ENCODE results near the gene NSUN6.

The NSUN6 gene

DNA sequence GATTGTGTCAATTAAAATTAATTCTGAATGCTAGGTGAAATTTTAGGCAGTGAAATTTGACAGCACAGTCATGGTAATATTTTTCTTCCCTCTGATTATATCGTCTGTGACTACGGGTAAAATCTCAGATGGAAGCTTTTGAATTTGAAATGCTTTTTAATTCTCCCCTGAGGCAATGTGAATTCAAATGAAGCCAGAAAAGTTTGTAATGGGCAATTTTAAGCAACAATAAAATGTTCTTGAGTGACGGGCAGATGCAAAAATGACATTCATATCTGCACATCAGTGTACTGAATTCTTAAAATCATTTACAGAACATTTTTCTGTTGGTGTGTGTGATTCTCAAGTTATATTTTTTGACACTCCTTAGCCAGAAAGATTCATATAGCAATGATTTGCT, 134.5 kb downstream of the NSUN6 start:
- Histone ChIP-seq H3K36me3 (ENCODE audit: control insufficient read depth, insufficient read depth, low read length) (no peaks in the 10 kb centered on the region), H3K4me1 (ENCODE audit: control insufficient read depth, insufficient read depth, low read length, poor library complexity, severe bottlenecking) (no peaks in the 10 kb centered on the region), H3K4me3 (ENCODE audit: insufficient read depth, low read depth, low read length, poor library complexity, severe bottlenecking) (no peak overlapping the region), H3K27ac (ENCODE audit: insufficient read depth, low read length, poor library complexity, severe bottlenecking) (no peak overlapping the region), H3K9me3 (ENCODE audit: control insufficient read depth, low read length) (no peaks in the 10 kb centered on the region), H3K27me3 (replicated peaks; ENCODE audit: control insufficient read depth, insufficient read depth, low read length, poor library complexity, severe bottlenecking) (no peaks in the 10 kb centered on the region)
- DNase-seq, result no peak

DNA sequence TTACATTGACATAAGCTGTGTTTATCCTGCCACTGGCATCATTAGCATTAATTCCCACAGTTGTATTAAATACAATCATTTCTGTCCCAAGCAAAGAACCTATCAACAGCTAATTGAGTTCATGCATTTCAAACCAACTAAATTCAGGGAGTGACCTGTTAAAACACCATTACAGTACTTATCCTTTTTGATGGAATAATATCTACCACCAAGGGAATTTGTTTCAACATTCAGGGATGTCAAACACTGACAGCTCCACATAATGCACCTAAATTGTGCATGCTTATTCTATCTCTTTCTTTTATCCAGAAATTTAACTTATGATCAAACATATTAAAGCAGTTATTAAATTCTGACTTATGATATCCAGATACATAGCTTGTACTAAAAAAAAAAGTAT, 136.8 kb downstream of the NSUN6 start:
- no peaks in the 10 kb centered on the region for H3K9me3 ChIP-seq (ENCODE audit: control insufficient read depth, low read length)
- DNase-seq, result no peak
- H3K4me1 ChIP-seq (ENCODE audit: control insufficient read depth, insufficient read depth, low read length, poor library complexity, severe bottlenecking), result no peaks in the 10 kb centered on the region
- no peaks in the 10 kb centered on the region for H3K27me3 ChIP-seq (replicated peaks; ENCODE audit: control insufficient read depth, insufficient read depth, low read length, poor library complexity, severe bottlenecking)
- no peak overlapping the region for H3K4me3 ChIP-seq (ENCODE audit: insufficient read depth, low read depth, low read length, poor library complexity, severe bottlenecking)
- H3K36me3 ChIP-seq (ENCODE audit: control insufficient read depth, insufficient read depth, low read length), result no peaks in the 10 kb centered on the region
- no peak overlapping the region for H3K27ac ChIP-seq (ENCODE audit: insufficient read depth, low read length, poor library complexity, severe bottlenecking)

DNA sequence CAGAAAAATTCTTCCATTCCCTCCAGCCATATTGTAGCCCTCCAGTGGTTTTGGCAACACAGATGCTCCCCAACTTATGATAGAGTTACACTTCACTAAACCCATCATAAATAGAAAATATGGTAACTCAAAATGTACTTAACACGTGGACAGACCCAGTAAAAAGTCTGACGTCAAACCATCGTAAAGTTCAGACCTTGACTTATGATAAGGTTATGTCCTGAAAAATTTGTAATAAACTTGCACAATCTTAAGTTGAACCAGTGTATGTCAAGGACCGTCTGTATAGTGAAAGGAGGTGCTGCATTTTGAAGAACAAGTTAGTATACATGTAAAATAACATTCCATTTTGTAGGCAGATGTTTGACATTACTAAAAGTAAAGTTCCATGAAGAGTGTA, 142.8 kb downstream of the NSUN6 start:
- Histone ChIP-seq H3K27me3 (replicated peaks; ENCODE audit: control insufficient read depth, insufficient read depth, low read length, poor library complexity, severe bottlenecking) (no peaks in the 10 kb centered on the region), H3K4me1 (ENCODE audit: control insufficient read depth, insufficient read depth, low read length, poor library complexity, severe bottlenecking) (no peaks in the 10 kb centered on the region), H3K9me3 (ENCODE audit: control insufficient read depth, low read length) (no peaks in the 10 kb centered on the region), H3K27ac (ENCODE audit: insufficient read depth, low read length, poor library complexity, severe bottlenecking) (no peak overlapping the region), H3K36me3 (ENCODE audit: control insufficient read depth, insufficient read depth, low read length) (no peaks in the 10 kb centered on the region), H3K4me3 (ENCODE audit: insufficient read depth, low read depth, low read length, poor library complexity, severe bottlenecking) (no peak overlapping the region)
- DNase-seq, result no peak

GRCh38 chr10:18505456-18506118, 145.8 kb downstream of the NSUN6 start:
- H3K36me3 ChIP-seq (ENCODE audit: control insufficient read depth, insufficient read depth, low read length), result no peaks in the 10 kb centered on the region
- no peaks in the 10 kb centered on the region for H3K9me3 ChIP-seq (ENCODE audit: control insufficient read depth, low read length)
- no peaks in the 10 kb centered on the region for H3K27me3 ChIP-seq (replicated peaks; ENCODE audit: control insufficient read depth, insufficient read depth, low read length, poor library complexity, severe bottlenecking)
- H3K4me1 ChIP-seq (ENCODE audit: control insufficient read depth, insufficient read depth, low read length, poor library complexity, severe bottlenecking), result no peaks in the 10 kb centered on the region
- no peak overlapping the region for H3K27ac ChIP-seq (ENCODE audit: insufficient read depth, low read length, poor library complexity, severe bottlenecking)
- DNase-seq, result no peak
- H3K4me3 ChIP-seq (ENCODE audit: insufficient read depth, low read depth, low read length, poor library complexity, severe bottlenecking), result no peak overlapping the region

DNA sequence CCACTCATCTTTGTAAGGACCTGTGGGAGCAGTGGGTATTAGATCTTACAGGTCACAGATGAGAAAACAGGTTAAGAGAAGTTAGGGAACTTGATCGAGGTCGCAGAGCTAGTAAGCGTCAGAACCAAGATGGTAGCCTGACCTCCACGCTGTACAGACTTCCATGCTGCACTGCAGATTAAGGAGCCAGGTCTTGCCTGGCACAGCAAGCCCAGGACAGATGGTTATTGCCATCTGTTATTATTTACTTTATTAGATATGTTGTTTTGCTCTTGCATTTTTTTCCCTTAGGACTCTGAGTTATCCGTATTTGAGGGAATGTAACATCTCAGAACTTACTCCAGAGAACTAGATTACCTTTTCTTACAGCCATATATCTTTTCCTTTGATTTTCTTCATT, 147.2 kb downstream of the NSUN6 start:
- no peaks in the 10 kb centered on the region for H3K9me3 ChIP-seq (ENCODE audit: control insufficient read depth, low read length)
- H3K27ac ChIP-seq (ENCODE audit: insufficient read depth, low read length, poor library complexity, severe bottlenecking), result no peak overlapping the region
- no peaks in the 10 kb centered on the region for H3K4me1 ChIP-seq (ENCODE audit: control insufficient read depth, insufficient read depth, low read length, poor library complexity, severe bottlenecking)
- H3K27me3 ChIP-seq (replicated peaks; ENCODE audit: control insufficient read depth, insufficient read depth, low read length, poor library complexity, severe bottlenecking), result no peaks in the 10 kb centered on the region
- no peak overlapping the region for H3K4me3 ChIP-seq (ENCODE audit: insufficient read depth, low read depth, low read length, poor library complexity, severe bottlenecking)
- no peaks in the 10 kb centered on the region for H3K36me3 ChIP-seq (ENCODE audit: control insufficient read depth, insufficient read depth, low read length)
- no peak for DNase-seq

DNA sequence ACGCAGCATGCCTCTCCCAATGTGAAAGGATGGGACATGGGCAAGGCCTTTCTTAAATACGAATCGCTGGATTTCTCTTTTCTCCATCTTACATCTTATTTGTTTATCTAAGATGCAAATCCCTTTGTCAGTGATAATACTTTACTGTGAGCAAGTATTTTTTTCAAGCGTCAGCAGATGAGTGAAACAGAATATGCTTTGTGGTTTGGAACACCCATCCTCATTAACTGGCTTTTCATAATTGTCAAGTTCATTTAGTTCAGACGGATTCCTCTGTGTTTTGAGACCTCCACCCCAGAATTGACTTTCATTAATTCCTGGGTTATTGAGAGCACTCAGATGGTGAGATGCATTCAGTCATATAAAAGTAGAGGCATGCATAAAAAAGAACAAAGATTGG, 149.8 kb downstream of the NSUN6 start:
- Histone ChIP-seq H3K4me1 (ENCODE audit: control insufficient read depth, insufficient read depth, low read length, poor library complexity, severe bottlenecking) (no peaks in the 10 kb centered on the region), H3K4me3 (ENCODE audit: insufficient read depth, low read depth, low read length, poor library complexity, severe bottlenecking) (no peak overlapping the region), H3K27me3 (replicated peaks; ENCODE audit: control insufficient read depth, insufficient read depth, low read length, poor library complexity, severe bottlenecking) (no peaks in the 10 kb centered on the region), H3K9me3 (ENCODE audit: control insufficient read depth, low read length) (no peaks in the 10 kb centered on the region), H3K27ac (ENCODE audit: insufficient read depth, low read length, poor library complexity, severe bottlenecking) (no peak overlapping the region), H3K36me3 (ENCODE audit: control insufficient read depth, insufficient read depth, low read length) (no peaks in the 10 kb centered on the region)
- no peak for DNase-seq

GRCh38 chr10:18501198-18501597, 150.2 kb downstream of the NSUN6 start:
- no peak overlapping the region for H3K4me3 ChIP-seq (ENCODE audit: insufficient read depth, low read depth, low read length, poor library complexity, severe bottlenecking)
- no peak for DNase-seq
- H3K36me3 ChIP-seq (ENCODE audit: control insufficient read depth, insufficient read depth, low read length), result no peaks in the 10 kb centered on the region
- H3K9me3 ChIP-seq (ENCODE audit: control insufficient read depth, low read length), result no peaks in the 10 kb centered on the region
- H3K27ac ChIP-seq (ENCODE audit: insufficient read depth, low read length, poor library complexity, severe bottlenecking), result no peak overlapping the region
- no peaks in the 10 kb centered on the region for H3K27me3 ChIP-seq (replicated peaks; ENCODE audit: control insufficient read depth, insufficient read depth, low read length, poor library complexity, severe bottlenecking)
- no peaks in the 10 kb centered on the region for H3K4me1 ChIP-seq (ENCODE audit: control insufficient read depth, insufficient read depth, low read length, poor library complexity, severe bottlenecking)

GRCh38 chr10:18500576-18500975, 150.8 kb downstream of the NSUN6 start:
- Histone ChIP-seq H3K9me3 (ENCODE audit: control insufficient read depth, low read length) (no peaks in the 10 kb centered on the region), H3K27ac (ENCODE audit: insufficient read depth, low read length, poor library complexity, severe bottlenecking) (no peak overlapping the region), H3K4me1 (ENCODE audit: control insufficient read depth, insufficient read depth, low read length, poor library complexity, severe bottlenecking) (no peaks in the 10 kb centered on the region), H3K36me3 (ENCODE audit: control insufficient read depth, insufficient read depth, low read length) (no peaks in the 10 kb centered on the region), H3K27me3 (replicated peaks; ENCODE audit: control insufficient read depth, insufficient read depth, low read length, poor library complexity, severe bottlenecking) (no peaks in the 10 kb centered on the region), H3K4me3 (ENCODE audit: insufficient read depth, low read depth, low read length, poor library complexity, severe bottlenecking) (no peak overlapping the region)
- DNase-seq, result no peak

DNA sequence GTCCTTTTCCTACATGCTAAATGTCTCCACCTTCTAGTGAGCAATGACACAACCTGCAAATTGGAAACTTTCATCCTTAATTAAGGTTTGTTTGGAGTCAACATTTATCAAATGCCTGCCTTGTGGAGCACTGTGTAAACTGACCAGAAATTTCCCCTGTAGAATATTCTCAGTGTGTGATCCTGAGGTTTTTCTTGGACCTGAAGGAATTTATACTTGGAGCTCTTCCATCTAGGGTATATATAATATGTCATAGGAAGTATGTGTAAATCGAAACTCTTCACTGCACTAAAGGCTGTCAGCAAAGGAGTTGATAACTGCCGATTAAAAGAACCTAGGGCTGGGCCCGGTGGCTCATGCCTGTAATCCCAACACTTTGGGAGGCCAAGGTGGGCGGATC, 152.4 kb downstream of the NSUN6 start:
- no peaks in the 10 kb centered on the region for H3K4me1 ChIP-seq (ENCODE audit: control insufficient read depth, insufficient read depth, low read length, poor library complexity, severe bottlenecking)
- DNase-seq, result no peak
- H3K4me3 ChIP-seq (ENCODE audit: insufficient read depth, low read depth, low read length, poor library complexity, severe bottlenecking), result no peak overlapping the region
- no peaks in the 10 kb centered on the region for H3K9me3 ChIP-seq (ENCODE audit: control insufficient read depth, low read length)
- H3K36me3 ChIP-seq (ENCODE audit: control insufficient read depth, insufficient read depth, low read length), result no peaks in the 10 kb centered on the region
- no peaks in the 10 kb centered on the region for H3K27me3 ChIP-seq (replicated peaks; ENCODE audit: control insufficient read depth, insufficient read depth, low read length, poor library complexity, severe bottlenecking)
- H3K27ac ChIP-seq (ENCODE audit: insufficient read depth, low read length, poor library complexity, severe bottlenecking), result no peak overlapping the region

GRCh38 chr10:18497806-18498369, 153.5 kb downstream of the NSUN6 start:
- H3K9me3 ChIP-seq (ENCODE audit: control insufficient read depth, low read length), result no peaks in the 10 kb centered on the region
- H3K27ac ChIP-seq (ENCODE audit: insufficient read depth, low read length, poor library complexity, severe bottlenecking), result no peak overlapping the region
- no peak overlapping the region for H3K4me3 ChIP-seq (ENCODE audit: insufficient read depth, low read depth, low read length, poor library complexity, severe bottlenecking)
- H3K27me3 ChIP-seq (replicated peaks; ENCODE audit: control insufficient read depth, insufficient read depth, low read length, poor library complexity, severe bottlenecking), result no peaks in the 10 kb centered on the region
- no peaks in the 10 kb centered on the region for H3K36me3 ChIP-seq (ENCODE audit: control insufficient read depth, insufficient read depth, low read length)
- H3K4me1 ChIP-seq (ENCODE audit: control insufficient read depth, insufficient read depth, low read length, poor library complexity, severe bottlenecking), result no peaks in the 10 kb centered on the region
- DNase-seq, result no peak
